ENCODE data around the gene SH3PXD2B.
"Not testable (repeated sequence)": the region's sequence is repeated elsewhere in the genome, so short reads cannot be mapped to it uniquely, and the experiment has no call there.

Gene SH3PXD2B

GRCh38 chr5:172415362-172416275 is 38.7 kb downstream of the SH3PXD2B start:
- DNase-seq, result no peak

GRCh38 chr5:172414531-172415361 is 39.6 kb downstream of the SH3PXD2B start:
- no peak for DNase-seq

GRCh38 chr5:172413601-172414171 is 40.6 kb downstream of the SH3PXD2B start:
- DNase-seq, result no peak

- peak; percentile 35 for DNase-seq
Observed at GRCh38 chr5:172412724-172413286, 41.5 kb downstream of the SH3PXD2B start.

- peak; percentile 60 for DNase-seq
Observed at GRCh38 chr5:172411484-172412072, 42.7 kb downstream of the SH3PXD2B start.

GRCh38 chr5:172410662-172411483 is 43.5 kb downstream of the SH3PXD2B start:
- DNase-seq, result no peak

- peak; percentile 32 for DNase-seq
Observed at GRCh38 chr5:172410160-172410559, 44.2 kb downstream of the SH3PXD2B start.

GRCh38 chr5:172409477-172409876 is 44.8 kb downstream of the SH3PXD2B start:
- DNase-seq, result not testable (repeated sequence)

GRCh38 chr5:172407822-172408221 is 46.5 kb downstream of the SH3PXD2B start:
- no peak for DNase-seq

GRCh38 chr5:172407241-172407691 is 47.1 kb downstream of the SH3PXD2B start:
- no peak for DNase-seq

GRCh38 chr5:172405226-172406107 is 48.9 kb downstream of the SH3PXD2B start:
- no peak for DNase-seq

- DNase-seq, result no peak
Observed at GRCh38 chr5:172404746-172405145, 49.6 kb downstream of the SH3PXD2B start.

- DNase-seq, result no peak
Observed at GRCh38 chr5:172403817-172404216, 50.5 kb downstream of the SH3PXD2B start.

GRCh38 chr5:172403189-172403796 is 51.0 kb downstream of the SH3PXD2B start:
- no peak for DNase-seq

GRCh38 chr5:172402531-172403188 is 51.7 kb downstream of the SH3PXD2B start:
- DNase-seq, result no peak

GRCh38 chr5:172402031-172402430 is 52.3 kb downstream of the SH3PXD2B start:
- not testable (repeated sequence) for DNase-seq

- DNase-seq, result no peak
Observed at GRCh38 chr5:172399826-172400225, 54.5 kb downstream of the SH3PXD2B start.

GRCh38 chr5:172399336-172399735 is 55.0 kb downstream of the SH3PXD2B start:
- DNase-seq, result no peak

- not testable (repeated sequence) for DNase-seq
Observed at GRCh38 chr5:172398645-172399044, 55.7 kb downstream of the SH3PXD2B start.
